Measurements from ENCODE around the gene P3H1.

- TF ChIP-seq EZH2 (IDR thresholded peaks at IDR 0.05; ENCODE audit: borderline replicate concordance, low read depth, low read length, poor library complexity, severe bottlenecking) = no peak
- no peak for TF ChIP-seq CTCF (conservative IDR thresholded peaks at IDR 0.05; ENCODE audit: low read depth, low read length)
Observed at GRCh38 chr1:42746436-42747105, 20.3 kb downstream of the P3H1 start.
